ENCODE results near the gene DCTN1.

DCTN1 gene

DNA sequence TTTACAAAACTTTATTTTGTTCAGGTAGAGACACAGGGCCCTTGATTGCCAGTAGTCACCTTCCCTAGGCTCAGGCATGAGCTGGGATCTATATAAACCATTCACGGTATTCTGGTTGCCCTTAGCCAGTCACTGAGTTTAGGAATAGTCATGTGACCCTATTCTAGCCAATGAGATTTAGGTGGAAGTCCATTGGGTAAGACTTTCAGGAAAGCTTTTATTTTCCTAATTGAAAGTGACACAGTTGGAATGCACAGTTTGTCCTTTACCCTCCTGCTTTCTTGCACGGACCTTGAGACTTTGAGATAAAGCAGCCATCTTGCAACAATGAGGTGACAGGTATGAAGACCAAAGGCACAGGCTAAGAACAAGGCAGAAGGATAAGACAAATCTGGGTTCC is 58.4 kb downstream of the DCTN1 start:
- DNase-seq (ENCODE audit: low read depth) = no peak

- no peak for DNase-seq (ENCODE audit: low read depth)
Measured at GRCh38 chr2:74317701-74318100, 62.4 kb downstream of the DCTN1 start.

GRCh38 chr2:74316627-74317295 is 63.4 kb downstream of the DCTN1 start:
- DNase-seq (ENCODE audit: low read depth) = no peak

- DNase-seq (ENCODE audit: low read depth) = no peak
Measured at GRCh38 chr2:74314107-74314506, 66.0 kb downstream of the DCTN1 start.

DNA sequence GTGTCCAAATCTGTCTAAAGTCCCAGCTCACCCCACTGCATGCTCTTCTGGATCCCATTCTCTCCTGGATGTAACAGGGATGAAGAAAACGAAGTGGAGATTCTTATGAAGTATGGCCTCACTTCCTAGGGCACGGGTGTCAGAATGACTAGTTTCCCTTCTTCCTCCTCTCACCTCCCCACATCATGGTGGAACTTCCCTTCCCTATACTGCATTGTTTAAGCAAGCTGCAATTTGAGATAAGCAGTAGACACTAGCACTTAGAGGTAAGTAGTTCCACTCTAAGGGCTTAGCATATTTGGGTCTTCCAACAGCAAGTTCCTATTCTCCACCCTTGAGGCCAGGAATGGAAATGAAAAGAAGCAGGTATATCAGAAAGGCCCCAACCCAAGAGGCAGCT is 66.6 kb downstream of the DCTN1 start:
- DNase-seq (ENCODE audit: low read depth) = no peak

DNA sequence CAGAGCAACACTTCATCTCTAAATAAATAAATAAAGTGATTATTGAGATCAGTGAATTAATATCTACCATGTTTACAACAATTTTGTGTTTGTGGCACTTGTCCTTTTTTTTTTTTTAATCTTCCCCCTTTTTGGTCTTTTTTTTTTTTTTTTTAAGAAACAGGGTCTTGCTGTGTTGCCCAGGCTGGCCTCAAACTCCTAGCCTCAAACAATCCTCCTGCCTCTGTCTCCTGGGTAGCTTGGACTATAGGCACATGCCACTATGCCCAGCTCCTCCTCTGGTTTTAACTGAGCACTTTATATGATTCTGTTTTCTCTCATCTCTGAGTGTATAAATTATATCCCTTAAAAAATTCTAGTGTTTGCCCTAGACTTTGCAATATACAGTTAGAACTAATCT is 67.2 kb downstream of the DCTN1 start:
- DNase-seq (ENCODE audit: low read depth) = no peak
